ENCODE data around the gene CLDN9. TPM values are rescaled to one million over a fixed set of nuclear protein-coding genes. Genes with fewer than 3 reads are reported as not detected.

CLDN9 gene
- total and polyA plus RNA-seq, 12 donors, result 0.19 to 3.2 (median 0.90) TPM

GRCh38 chr16:3025032-3026002 lies 12.6 kb downstream of the CLDN9 start:
- peaks cover 29 to 70% (median 49%) of the 10 kb centered on the region in 9 donors for H3K4me1 ChIP-seq
- intact Hi-C loops (cut with DNase I), result no loop called here

GRCh38 chr16:3026003-3026378 lies 13.3 kb downstream of the CLDN9 start:
- Histone ChIP-seq H3K36me3 (peaks cover 0 to 25% (median 17%) of the 10 kb centered on the region in 9 donors), H3K9me3 (no peaks in the 10 kb centered on the region), H3K4me3 (no peak overlapping the region), H3K27me3 (peaks cover 5 to 27% (median 24%) of the 10 kb centered on the region in 7 donors), H3K27ac (no peak overlapping the region), H3K4me1 (peaks cover 29 to 64% (median 45%) of the 10 kb centered on the region in 9 donors)
- intact Hi-C loops (cut with DNase I), result no loop called here
- ATAC-seq, result no peak
- DNase-seq, result no peak
- WGBS, 2 donors, result 95% methylated on average over 8 of the region's 8 CpGs
- TF ChIP-seq CTCF (IDR thresholded peaks at IDR 0.05), result no peak

More at GRCh38 chr16:3025032-3026002, 12.6 kb downstream of the CLDN9 start:
- peaks cover 0 to 20% (median 17%) of the 10 kb centered on the region in 7 donors for H3K27me3 ChIP-seq
- ATAC-seq (no peak), DNase-seq (no peak)
- H3K27ac ChIP-seq, result no peak overlapping the region
- H3K9me3 ChIP-seq, result no peaks in the 10 kb centered on the region
- no peak for TF ChIP-seq CTCF (IDR thresholded peaks at IDR 0.05)
- peaks cover 0 to 25% (median 17%) of the 10 kb centered on the region in 9 donors for H3K36me3 ChIP-seq
- H3K4me3 ChIP-seq, result no peak overlapping the region
- WGBS, 2 donors, result 94 to 96% methylated on average over 18 of the region's 18 CpGs

- Histone ChIP-seq H3K4me3 (no peak overlapping the region), H3K27me3 (peaks cover 5 to 34% (median 31%) of the 10 kb centered on the region in 7 donors), H3K9me3 (no peaks in the 10 kb centered on the region), H3K27ac (no peak overlapping the region), H3K4me1 (peaks cover 22 to 56% (median 36%) of the 10 kb centered on the region in 9 donors), H3K36me3 (peaks cover 0 to 25% (median 17%) of the 10 kb centered on the region in 9 donors)
- DNase-seq (no peak), ATAC-seq (no peak)
- intact Hi-C loops (cut with DNase I), result no loop called here
- 96 to 97% methylated on average over 24 of the region's 24 CpGs for WGBS, 2 donors
- no peak for TF ChIP-seq CTCF (IDR thresholded peaks at IDR 0.05)
These were observed 14.1 kb downstream of the CLDN9 start for GRCh38 chr16:3026609-3027488.

- peaks cover 0 to 25% (median 17%) of the 10 kb centered on the region in 9 donors for H3K36me3 ChIP-seq
- WGBS, 2 donors, result 91 to 92% methylated on average over 8 of the region's 8 CpGs
- no peak for TF ChIP-seq CTCF (IDR thresholded peaks at IDR 0.05)
- no peak for DNase-seq
- H3K27ac ChIP-seq, result no peak overlapping the region
- peaks cover 5 to 39% (median 36%) of the 10 kb centered on the region in 7 donors for H3K27me3 ChIP-seq
- no peak for ATAC-seq
- no peak overlapping the region for H3K4me3 ChIP-seq
- no peaks in the 10 kb centered on the region for H3K9me3 ChIP-seq
- peaks cover 18 to 50% (median 30%) of the 10 kb centered on the region in 9 donors for H3K4me1 ChIP-seq
- intact Hi-C loops (cut with DNase I), result no loop called here
These were observed 14.7 kb downstream of the CLDN9 start for GRCh38 chr16:3027489-3027795.
